HepG2 (cell line): ENCODE results near the gene SLC27A1. TPM values are rescaled to one million over a fixed set of nuclear protein-coding genes. Genes with fewer than 3 reads are reported as not detected.

ENCODE experiments used
- CEBPG ChIP-seq: IDR thresholded peaks from 2 replicates; pipeline ENCODE4 v1.6.1; 2016
- MAZ ChIP-seq, 2 experiments: sonication (generic) in 1 of 2; formaldehyde crosslinking in 1 of 2; IDR thresholded peaks; 2 replicates each; pipeline versions ENCODE4 v1.5.0 to v1.6.1; 2012 to 2020; ENCODE audit warnings: low read depth in 2 of 2, mild to moderate bottlenecking in 2 of 2, borderline replicate concordance in 1 of 2, improper control_type of control experiment in 1 of 2, low read length in 1 of 2, missing genetic modification reagents in 1 of 2, moderate library complexity in 1 of 2
- MED1 ChIP-seq: sonication (generic); formaldehyde crosslinking; IDR thresholded peaks from 2 replicates; pipeline ENCODE4 v1.4.0; 2020; ENCODE audit warnings: missing genetic modification reagents
- RBM39 ChIP-seq: fragments of 200-400 bp; formaldehyde crosslinking; IDR thresholded peaks from one replicate; pipeline ENCODE4 v1.6.1; 2018; ENCODE audit warnings: antibody characterized with exemption, mild to moderate bottlenecking, low read depth, low read length; ENCODE audit not compliant: poor library complexity, severe bottlenecking
- SP5 ChIP-seq: IDR thresholded peaks from 2 replicates; pipeline ENCODE4 v1.6.1; 2016; ENCODE audit warnings: low read depth, borderline replicate concordance
- TIGD3 ChIP-seq: sonication (generic); formaldehyde crosslinking; IDR thresholded peaks from 2 replicates; pipeline ENCODE4 v1.5.1; 2020; ENCODE audit warnings: mild to moderate bottlenecking, missing genetic modification reagents, borderline replicate concordance
- ZBTB33 ChIP-seq: sonication (generic); formaldehyde crosslinking; IDR thresholded peaks from 2 replicates; pipeline ENCODE4 v1.4.0; 2020; ENCODE audit warnings: missing genetic modification reagents
- ZNF432 ChIP-seq: sonication (generic); formaldehyde crosslinking; IDR thresholded peaks from 2 replicates; pipeline ENCODE4 v1.5.0; 2020; ENCODE audit warnings: missing genetic modification reagents, mild to moderate bottlenecking, borderline replicate concordance
- ZNF672 ChIP-seq: sonication (generic); formaldehyde crosslinking; IDR thresholded peaks from 2 replicates; pipeline ENCODE4 v1.8.1; 2022; ENCODE audit warnings: missing genetic modification reagents
- ZNF850 ChIP-seq: sonication (generic); formaldehyde crosslinking; conservative IDR thresholded peaks from 2 replicates; pipeline ENCODE4 v1.9.0; 2021; ENCODE audit warnings: mild to moderate bottlenecking, missing genetic modification reagents
- polyA plus RNA-seq, 8 experiments: library from polyadenylated mRNA; depleted of rRNA in 3 of 8; stranded (reverse) in 7 of 8; unstranded in 1 of 8; fragments of >200 nt; fragmentation: Illumina TruSeq in 4 of 8; extraction: Trizol in 4 of 8; gene quantifications; 2 replicates each; pipeline versions ENCODE4 v1.2.1 to v1.2.3, GENCODE V29; 2011 to 2016; ENCODE audit warnings: low read depth in 4 of 8, missing spikeins in 1 of 8, mixed read lengths in 1 of 8; ENCODE audit not compliant: insufficient read depth in 1 of 8
- total RNA-seq, 5 experiments: library from RNA; depleted of rRNA; stranded (reverse); fragments of >200 nt; fragmentation: Illumina TruSeq; extraction: Trizol; gene quantifications; 2 replicates each; pipeline ENCODE4 v1.2.3, GENCODE V29; 2016; ENCODE audit warnings: low read depth in 1 of 5
- TF ChIP-seq, protein P1 (sequence below): sonication (generic); formaldehyde crosslinking; IDR thresholded peaks from 2 replicates; pipeline ENCODE4 v1.5.1; 2020; ENCODE audit warnings: mild to moderate bottlenecking, missing genetic modification reagents, moderate library complexity
- TF ChIP-seq, protein P2 (sequence below): IDR thresholded peaks from 2 replicates; pipeline ENCODE4 v1.6.1; 2016; ENCODE audit warnings: low read depth
- TF ChIP-seq, protein P3 (sequence below), 2 experiments: sonication (generic) in 1 of 2; formaldehyde crosslinking in 1 of 2; IDR thresholded peaks; 2 replicates each; pipeline versions ENCODE4 v1.4.0 to v1.6.1; 2018 to 2020; ENCODE audit warnings: missing genetic modification reagents in 2 of 2, borderline replicate concordance in 1 of 2, low read depth in 1 of 2, mild to moderate bottlenecking in 1 of 2, missing biosample characterization in 1 of 2
- TF ChIP-seq, protein P4 (sequence below): sonication (generic); formaldehyde crosslinking; IDR thresholded peaks from 2 replicates; pipeline ENCODE4 v1.5.0; 2020; ENCODE audit warnings: mild to moderate bottlenecking, missing genetic modification reagents, moderate library complexity

Gene SLC27A1
- total and polyA plus RNA-seq, 2 of the 13 experiments (the other 11 are each of a cell fraction or from before 2014, with no cell fraction given): 4.1 to 8.8 TPM

DNA sequence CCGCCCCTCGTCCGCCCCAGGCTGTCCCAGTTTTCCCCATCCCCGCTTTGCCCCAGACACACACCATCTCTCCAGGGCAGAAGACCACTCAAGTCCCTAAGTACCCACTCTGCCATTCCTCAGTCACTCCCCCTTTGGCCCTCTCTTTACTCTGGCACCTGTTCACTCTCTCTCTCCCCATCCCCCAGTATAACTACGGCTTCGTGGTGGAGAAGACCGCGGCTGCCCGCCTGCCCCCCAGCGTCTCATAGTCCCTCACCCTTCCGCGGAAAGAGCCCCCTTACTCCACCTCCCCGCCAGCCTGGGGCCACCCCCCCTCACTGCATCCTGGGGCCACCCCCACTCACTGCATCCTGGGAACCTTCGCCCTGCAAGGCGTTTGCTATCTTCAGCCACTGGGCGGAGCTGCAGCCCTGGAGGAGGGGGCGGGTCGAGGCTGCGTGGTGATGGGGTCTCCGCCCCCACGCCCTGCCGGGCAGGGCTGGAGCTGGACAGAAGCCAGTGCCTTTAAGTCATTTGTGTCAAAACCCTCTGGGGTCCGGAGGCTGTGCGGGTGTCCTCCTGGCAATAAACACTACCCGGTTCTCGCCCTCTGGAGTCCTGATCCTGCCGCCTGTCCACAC is 45.5 kb upstream of the SLC27A1 start (continued):
- TF ChIP-seq ZBTB33 (CRISPR knock-in tag) (peak; percentile 62; the same call in 1 of the 2 replicates), TIGD3 (no peak), ZNF672 (CRISPR knock-in tag) (no peak), CEBPG (CRISPR knock-in tag) (no peak), MED1 (CRISPR knock-in tag) (no peak), ZNF850 (CRISPR knock-in tag) (no peak), RBM39 (peak; percentile 32), ZNF432 (no peak), SP5 (CRISPR knock-in tag) (peak; percentile 35; the same call in 1 of the 2 replicates), MAZ (IDR thresholded peaks at IDR 0.05; ENCODE audit: borderline replicate concordance, low read depth, low read length) (0 out of 2 replicates have a peak, but pooled peaks have one; percentile 32), MAZ (CRISPR knock-in tag; IDR thresholded peaks at IDR 0.05; ENCODE audit: low read depth) (no peak)
- TF ChIP-seq, protein P1, sequence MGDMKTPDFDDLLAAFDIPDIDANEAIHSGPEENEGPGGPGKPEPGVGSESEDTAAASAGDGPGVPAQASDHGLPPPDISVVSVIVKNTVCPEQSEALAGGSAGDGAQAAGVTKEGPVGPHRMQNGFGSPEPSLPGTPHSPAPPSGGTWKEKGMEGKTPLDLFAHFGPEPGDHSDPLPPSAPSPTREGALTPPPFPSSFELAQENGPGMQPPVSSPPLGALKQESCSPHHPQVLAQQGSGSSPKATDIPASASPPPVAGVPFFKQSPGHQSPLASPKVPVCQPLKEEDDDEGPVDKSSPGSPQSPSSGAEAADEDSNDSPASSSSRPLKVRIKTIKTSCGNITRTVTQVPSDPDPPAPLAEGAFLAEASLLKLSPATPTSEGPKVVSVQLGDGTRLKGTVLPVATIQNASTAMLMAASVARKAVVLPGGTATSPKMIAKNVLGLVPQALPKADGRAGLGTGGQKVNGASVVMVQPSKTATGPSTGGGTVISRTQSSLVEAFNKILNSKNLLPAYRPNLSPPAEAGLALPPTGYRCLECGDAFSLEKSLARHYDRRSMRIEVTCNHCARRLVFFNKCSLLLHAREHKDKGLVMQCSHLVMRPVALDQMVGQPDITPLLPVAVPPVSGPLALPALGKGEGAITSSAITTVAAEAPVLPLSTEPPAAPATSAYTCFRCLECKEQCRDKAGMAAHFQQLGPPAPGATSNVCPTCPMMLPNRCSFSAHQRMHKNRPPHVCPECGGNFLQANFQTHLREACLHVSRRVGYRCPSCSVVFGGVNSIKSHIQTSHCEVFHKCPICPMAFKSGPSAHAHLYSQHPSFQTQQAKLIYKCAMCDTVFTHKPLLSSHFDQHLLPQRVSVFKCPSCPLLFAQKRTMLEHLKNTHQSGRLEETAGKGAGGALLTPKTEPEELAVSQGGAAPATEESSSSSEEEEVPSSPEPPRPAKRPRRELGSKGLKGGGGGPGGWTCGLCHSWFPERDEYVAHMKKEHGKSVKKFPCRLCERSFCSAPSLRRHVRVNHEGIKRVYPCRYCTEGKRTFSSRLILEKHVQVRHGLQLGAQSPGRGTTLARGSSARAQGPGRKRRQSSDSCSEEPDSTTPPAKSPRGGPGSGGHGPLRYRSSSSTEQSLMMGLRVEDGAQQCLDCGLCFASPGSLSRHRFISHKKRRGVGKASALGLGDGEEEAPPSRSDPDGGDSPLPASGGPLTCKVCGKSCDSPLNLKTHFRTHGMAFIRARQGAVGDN (CRISPR knock-in tag): peak; percentile 35
- TF ChIP-seq, protein P2, sequence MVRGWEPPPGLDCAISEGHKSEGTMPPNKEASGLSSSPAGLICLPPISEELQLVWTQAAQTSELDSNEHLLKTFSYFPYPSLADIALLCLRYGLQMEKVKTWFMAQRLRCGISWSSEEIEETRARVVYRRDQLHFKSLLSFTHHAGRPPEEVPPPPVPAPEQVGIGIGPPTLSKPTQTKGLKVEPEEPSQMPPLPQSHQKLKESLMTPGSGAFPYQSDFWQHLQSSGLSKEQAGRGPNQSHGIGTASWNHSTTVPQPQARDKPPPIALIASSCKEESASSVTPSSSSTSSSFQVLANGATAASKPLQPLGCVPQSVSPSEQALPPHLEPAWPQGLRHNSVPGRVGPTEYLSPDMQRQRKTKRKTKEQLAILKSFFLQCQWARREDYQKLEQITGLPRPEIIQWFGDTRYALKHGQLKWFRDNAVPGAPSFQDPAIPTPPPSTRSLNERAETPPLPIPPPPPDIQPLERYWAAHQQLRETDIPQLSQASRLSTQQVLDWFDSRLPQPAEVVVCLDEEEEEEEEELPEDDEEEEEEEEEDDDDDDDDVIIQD (CRISPR knock-in tag): no peak
- TF ChIP-seq, protein P3, sequence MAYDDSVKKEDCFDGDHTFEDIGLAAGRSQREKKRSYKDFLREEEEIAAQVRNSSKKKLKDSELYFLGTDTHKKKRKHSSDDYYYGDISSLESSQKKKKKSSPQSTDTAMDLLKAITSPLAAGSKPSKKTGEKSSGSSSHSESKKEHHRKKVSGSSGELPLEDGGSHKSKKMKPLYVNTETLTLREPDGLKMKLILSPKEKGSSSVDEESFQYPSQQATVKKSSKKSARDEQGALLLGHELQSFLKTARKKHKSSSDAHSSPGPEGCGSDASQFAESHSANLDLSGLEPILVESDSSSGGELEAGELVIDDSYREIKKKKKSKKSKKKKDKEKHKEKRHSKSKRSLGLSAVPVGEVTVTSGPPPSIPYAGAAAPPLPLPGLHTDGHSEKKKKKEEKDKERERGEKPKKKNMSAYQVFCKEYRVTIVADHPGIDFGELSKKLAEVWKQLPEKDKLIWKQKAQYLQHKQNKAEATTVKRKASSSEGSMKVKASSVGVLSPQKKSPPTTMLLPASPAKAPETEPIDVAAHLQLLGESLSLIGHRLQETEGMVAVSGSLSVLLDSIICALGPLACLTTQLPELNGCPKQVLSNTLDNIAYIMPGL (CRISPR knock-in tag; IDR thresholded peaks at IDR 0.05; ENCODE audit: borderline replicate concordance in 1 of 2, low read depth in 1 of 2): no peak
- TF ChIP-seq, protein P4, sequence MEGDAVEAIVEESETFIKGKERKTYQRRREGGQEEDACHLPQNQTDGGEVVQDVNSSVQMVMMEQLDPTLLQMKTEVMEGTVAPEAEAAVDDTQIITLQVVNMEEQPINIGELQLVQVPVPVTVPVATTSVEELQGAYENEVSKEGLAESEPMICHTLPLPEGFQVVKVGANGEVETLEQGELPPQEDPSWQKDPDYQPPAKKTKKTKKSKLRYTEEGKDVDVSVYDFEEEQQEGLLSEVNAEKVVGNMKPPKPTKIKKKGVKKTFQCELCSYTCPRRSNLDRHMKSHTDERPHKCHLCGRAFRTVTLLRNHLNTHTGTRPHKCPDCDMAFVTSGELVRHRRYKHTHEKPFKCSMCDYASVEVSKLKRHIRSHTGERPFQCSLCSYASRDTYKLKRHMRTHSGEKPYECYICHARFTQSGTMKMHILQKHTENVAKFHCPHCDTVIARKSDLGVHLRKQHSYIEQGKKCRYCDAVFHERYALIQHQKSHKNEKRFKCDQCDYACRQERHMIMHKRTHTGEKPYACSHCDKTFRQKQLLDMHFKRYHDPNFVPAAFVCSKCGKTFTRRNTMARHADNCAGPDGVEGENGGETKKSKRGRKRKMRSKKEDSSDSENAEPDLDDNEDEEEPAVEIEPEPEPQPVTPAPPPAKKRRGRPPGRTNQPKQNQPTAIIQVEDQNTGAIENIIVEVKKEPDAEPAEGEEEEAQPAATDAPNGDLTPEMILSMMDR (CRISPR knock-in tag): peak; percentile 75
